Panc1 (cell line): ENCODE results near the gene MAP1LC3C. TPM values are rescaled to one million over a fixed set of nuclear protein-coding genes. Genes with fewer than 3 reads are reported as not detected.

ENCODE experiments used
- ATAC-seq: fragments of 200-7000 bp; cut with Tn5 transposase; 2 replicates; pipeline ENCODE4 v1.9.1; 2020; ENCODE audit warnings: mild to moderate bottlenecking, moderate library complexity
- BruUV-seq: library from RNA; stranded (reverse); fragments of 400-500 nt; replicated peaks from 2 replicates; lab custom pipeline; 2021; lab: Mats Ljungman, UMichigan
- CTCF ChIA-PET: fragments of 300-600 bp; sonication (Branson Sonifier 250); formaldehyde crosslinking; loops from one replicate; lab custom pipeline; 2022; ENCODE audit warnings: antibody characterized with exemption; lab: Charles Lee
- POLR2A ChIA-PET: fragments of 300-600 bp; sonication (Branson Sonifier 250); formaldehyde crosslinking; loops from one replicate; lab custom pipeline; 2022; ENCODE audit warnings: antibody characterized with exemption; lab: Charles Lee
- DNase-seq: peaks from one replicate; pipeline ENCODE4 v3.0.0-alpha.2; 2010; ENCODE audit warnings: low read depth, low spot score
- H3K27ac ChIP-seq: 2 replicates; pipeline ENCODE4 v1.5.1; 2011; ENCODE audit warnings: mild to moderate bottlenecking, low read length, inconsistent platforms
- H3K27me3 ChIP-seq: fragments of 200-500 bp; sonication (Bioruptor generic); 2 replicates; pipeline ENCODE4 v1.6.0; 2014; ENCODE audit warnings: low read length, inconsistent platforms; ENCODE audit not compliant: control insufficient read depth, insufficient read depth
- H3K36me3 ChIP-seq: fragments of 200-500 bp; sonication (Bioruptor generic); 2 replicates; pipeline ENCODE4 v1.5.1; 2014; ENCODE audit warnings: inconsistent platforms, mild to moderate bottlenecking, low read length, moderate library complexity; ENCODE audit not compliant: control insufficient read depth, insufficient read depth
- H3K4me1 ChIP-seq: 2 replicates; pipeline ENCODE4 v1.5.1; 2011; ENCODE audit warnings: inconsistent platforms, mild to moderate bottlenecking, low read length, moderate library complexity; ENCODE audit not compliant: control insufficient read depth, insufficient read depth
- H3K4me3 ChIP-seq, 2 experiments: 2 replicates each; pipeline ENCODE4 v1.5.1; 2011 to 2012; ENCODE audit warnings: low read depth in 2 of 2, low read length in 2 of 2, mild to moderate bottlenecking in 2 of 2, inconsistent platforms in 1 of 2, moderate library complexity in 1 of 2
- H3K9me3 ChIP-seq: fragments of 200-500 bp; sonication (Bioruptor generic); 2 replicates; pipeline ENCODE4 v1.5.1; 2014; ENCODE audit warnings: low read depth, mild to moderate bottlenecking, inconsistent platforms, low read length, moderate library complexity; ENCODE audit not compliant: control insufficient read depth, insufficient read depth
- POLR2AphosphoS5 ChIP-seq: IDR thresholded peaks from 2 replicates; pipeline ENCODE4 v1.6.1; 2012; ENCODE audit warnings: mild to moderate bottlenecking, low read depth, low read length, moderate library complexity
- SIN3A ChIP-seq: IDR thresholded peaks from 2 replicates; pipeline ENCODE4 v1.6.1; 2012; ENCODE audit warnings: low read depth, mild to moderate bottlenecking, low read length, moderate library complexity, borderline replicate concordance; ENCODE audit not compliant: insufficient read depth
- TCF7L2 ChIP-seq: IDR thresholded peaks from 2 replicates; pipeline ENCODE4 v1.6.1; 2011; ENCODE audit warnings: mild to moderate bottlenecking, low read depth, low read length, inconsistent platforms
- in situ Hi-C: cut with HindIII; loops from 2 replicates; pipeline ENCODE4 v1.10.0; 2016; ENCODE audit warnings: low sequenced_read_pairs, low pct_unique_long_range_greater_than_20kb
- intact Hi-C: fragments of 100-400 bp; cut with micrococcal nuclease; formaldehyde crosslinking; loops from one replicate; pipeline ENCODE4 v1.10.0; 2022; ENCODE audit not compliant: unreplicated experiment
- total RNA-seq: library from RNA; stranded (reverse); gene quantifications from one replicate; pipeline ENCODE4 v1.2.1, GENCODE V29; 2021; ENCODE audit not compliant: unreplicated experiment
- TF ChIP-seq, protein P1 (sequence below): fragments of 450-650 bp; IDR thresholded peaks from 2 replicates; pipeline ENCODE4 v1.5.1; 2017; ENCODE audit warnings: mild to moderate bottlenecking
- TF ChIP-seq, protein P2 (sequence below), 2 experiments: IDR thresholded peaks; 2 replicates each; pipeline ENCODE4 v1.6.1; 2011 to 2012; ENCODE audit warnings: low read depth in 2 of 2, control low read depth in 1 of 2, low read length in 1 of 2, mild to moderate bottlenecking in 1 of 2, moderate library complexity in 1 of 2; ENCODE audit not compliant: insufficient read depth in 1 of 2

Gene MAP1LC3C
- total RNA-seq, 1 experiment from 2014 or later, result 0.21 TPM

DNA sequence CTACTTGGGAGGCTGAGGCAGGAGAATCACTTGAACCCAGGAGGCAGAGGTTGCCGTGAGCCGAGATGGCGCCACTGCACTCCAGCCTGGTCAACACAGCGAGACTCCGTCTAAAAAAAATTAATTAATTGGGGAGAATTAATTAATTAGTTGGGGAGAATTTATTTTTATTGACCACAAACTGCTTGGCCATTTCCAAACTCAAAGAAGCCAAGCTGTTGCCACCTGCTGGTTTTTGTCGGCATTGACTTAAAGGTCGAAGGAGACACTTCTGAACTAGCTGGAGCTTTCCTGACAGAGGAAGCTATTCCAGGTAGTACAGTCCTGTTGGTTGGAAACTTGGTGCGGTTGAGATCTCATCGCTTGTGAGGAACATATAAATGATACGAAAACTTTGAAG, 13.1 kb downstream of the MAP1LC3C start:
- Histone ChIP-seq H3K36me3 (no peaks in the 10 kb centered on the region), H3K4me3 (no peak overlapping the region), H3K4me1 (no peaks in the 10 kb centered on the region; the same call in 1 of the 2 replicates), H3K27ac (no peak overlapping the region), H3K9me3 (no peaks in the 10 kb centered on the region), H3K27me3 (no peaks in the 10 kb centered on the region)
- intact Hi-C loops, result loop anchor here (2.0 kb wide), 1 partner anchor 89 kb away; no protein-coding TSS in a partner anchor
- TF ChIP-seq, protein P1, sequence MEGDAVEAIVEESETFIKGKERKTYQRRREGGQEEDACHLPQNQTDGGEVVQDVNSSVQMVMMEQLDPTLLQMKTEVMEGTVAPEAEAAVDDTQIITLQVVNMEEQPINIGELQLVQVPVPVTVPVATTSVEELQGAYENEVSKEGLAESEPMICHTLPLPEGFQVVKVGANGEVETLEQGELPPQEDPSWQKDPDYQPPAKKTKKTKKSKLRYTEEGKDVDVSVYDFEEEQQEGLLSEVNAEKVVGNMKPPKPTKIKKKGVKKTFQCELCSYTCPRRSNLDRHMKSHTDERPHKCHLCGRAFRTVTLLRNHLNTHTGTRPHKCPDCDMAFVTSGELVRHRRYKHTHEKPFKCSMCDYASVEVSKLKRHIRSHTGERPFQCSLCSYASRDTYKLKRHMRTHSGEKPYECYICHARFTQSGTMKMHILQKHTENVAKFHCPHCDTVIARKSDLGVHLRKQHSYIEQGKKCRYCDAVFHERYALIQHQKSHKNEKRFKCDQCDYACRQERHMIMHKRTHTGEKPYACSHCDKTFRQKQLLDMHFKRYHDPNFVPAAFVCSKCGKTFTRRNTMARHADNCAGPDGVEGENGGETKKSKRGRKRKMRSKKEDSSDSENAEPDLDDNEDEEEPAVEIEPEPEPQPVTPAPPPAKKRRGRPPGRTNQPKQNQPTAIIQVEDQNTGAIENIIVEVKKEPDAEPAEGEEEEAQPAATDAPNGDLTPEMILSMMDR, result peak; percentile 82
- TF ChIP-seq TCF7L2 (no peak), SIN3A (no peak), POLR2AphosphoS5 (no peak)
- TF ChIP-seq, protein P2, sequence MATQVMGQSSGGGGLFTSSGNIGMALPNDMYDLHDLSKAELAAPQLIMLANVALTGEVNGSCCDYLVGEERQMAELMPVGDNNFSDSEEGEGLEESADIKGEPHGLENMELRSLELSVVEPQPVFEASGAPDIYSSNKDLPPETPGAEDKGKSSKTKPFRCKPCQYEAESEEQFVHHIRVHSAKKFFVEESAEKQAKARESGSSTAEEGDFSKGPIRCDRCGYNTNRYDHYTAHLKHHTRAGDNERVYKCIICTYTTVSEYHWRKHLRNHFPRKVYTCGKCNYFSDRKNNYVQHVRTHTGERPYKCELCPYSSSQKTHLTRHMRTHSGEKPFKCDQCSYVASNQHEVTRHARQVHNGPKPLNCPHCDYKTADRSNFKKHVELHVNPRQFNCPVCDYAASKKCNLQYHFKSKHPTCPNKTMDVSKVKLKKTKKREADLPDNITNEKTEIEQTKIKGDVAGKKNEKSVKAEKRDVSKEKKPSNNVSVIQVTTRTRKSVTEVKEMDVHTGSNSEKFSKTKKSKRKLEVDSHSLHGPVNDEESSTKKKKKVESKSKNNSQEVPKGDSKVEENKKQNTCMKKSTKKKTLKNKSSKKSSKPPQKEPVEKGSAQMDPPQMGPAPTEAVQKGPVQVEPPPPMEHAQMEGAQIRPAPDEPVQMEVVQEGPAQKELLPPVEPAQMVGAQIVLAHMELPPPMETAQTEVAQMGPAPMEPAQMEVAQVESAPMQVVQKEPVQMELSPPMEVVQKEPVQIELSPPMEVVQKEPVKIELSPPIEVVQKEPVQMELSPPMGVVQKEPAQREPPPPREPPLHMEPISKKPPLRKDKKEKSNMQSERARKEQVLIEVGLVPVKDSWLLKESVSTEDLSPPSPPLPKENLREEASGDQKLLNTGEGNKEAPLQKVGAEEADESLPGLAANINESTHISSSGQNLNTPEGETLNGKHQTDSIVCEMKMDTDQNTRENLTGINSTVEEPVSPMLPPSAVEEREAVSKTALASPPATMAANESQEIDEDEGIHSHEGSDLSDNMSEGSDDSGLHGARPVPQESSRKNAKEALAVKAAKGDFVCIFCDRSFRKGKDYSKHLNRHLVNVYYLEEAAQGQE (IDR thresholded peaks at IDR 0.05; ENCODE audit: insufficient read depth in 1 of 2, low read depth in 2 of 2, low read length in 1 of 2), result no peak
- DNase-seq, result no peak
- peak; percentile 77 for ATAC-seq
- ChIA-PET CTCF (interaction anchor here (0.6 to 1.6 kb wide), 6 partner anchors 9 to 375 kb away, joined by 3 to 5 read pairs (median 4); no protein-coding TSS in a partner anchor), POLR2A (no interaction called here)
- in situ Hi-C loops, result no loop called here
- no TSS peak for BruUV-seq

DNA sequence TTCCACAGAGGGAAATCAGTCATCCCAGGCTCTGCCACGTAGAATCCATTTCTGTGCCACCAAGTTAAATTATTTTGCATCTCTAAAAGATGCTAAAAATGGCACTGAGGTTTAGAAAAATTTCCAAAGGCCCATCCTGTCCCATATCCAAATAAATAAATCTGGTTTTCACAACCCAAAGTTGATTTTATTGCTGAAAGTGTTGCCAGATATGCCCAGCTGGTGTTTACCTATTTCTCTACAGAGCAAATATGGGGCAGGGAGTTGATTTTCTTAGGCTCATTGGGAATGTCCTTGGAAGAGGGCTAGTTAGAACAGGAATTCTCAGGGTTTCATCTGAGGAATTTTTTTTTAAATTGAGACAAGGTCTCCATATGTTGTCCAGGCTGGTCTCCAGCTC, 19.0 kb downstream of the MAP1LC3C start:
- Histone ChIP-seq H3K4me1 (no peaks in the 10 kb centered on the region), H3K27ac (no peak overlapping the region), H3K36me3 (no peaks in the 10 kb centered on the region), H3K9me3 (no peaks in the 10 kb centered on the region), H3K27me3 (no peaks in the 10 kb centered on the region), H3K4me3 (no peak overlapping the region)
- POLR2A ChIA-PET, result no interaction called here
- CTCF ChIA-PET, result interaction anchor here (0.6 kb wide), 2 partner anchors 44 to 249 kb away, joined by 4 to 5 read pairs; no protein-coding TSS in a partner anchor
- ATAC-seq (no peak), DNase-seq (no peak)
- in situ Hi-C loops, result no loop called here
- intact Hi-C loops, result no loop called here
- TF ChIP-seq, protein P1, result no peak
- TF ChIP-seq TCF7L2 (no peak), SIN3A (no peak), POLR2AphosphoS5 (no peak)
- TF ChIP-seq, protein P2 (IDR thresholded peaks at IDR 0.05; ENCODE audit: insufficient read depth in 1 of 2, low read depth in 2 of 2, low read length in 1 of 2), result no peak
- BruUV-seq, result no TSS peak
